K562 (cell line): ENCODE measurements around the gene PLPPR2. TPM values are rescaled to one million over a fixed set of nuclear protein-coding genes. Genes with fewer than 3 reads are reported as not detected.

Experiments
- ATAC-seq: fragments of 200-7000 bp; cut with Tn5 transposase; 3 replicates; pipeline ENCODE4 v1.9.1; 2020; ENCODE audit warnings: moderate library complexity
- BruUV-seq: library from RNA; stranded (reverse); fragments of 400-500 nt; replicated peaks from 2 replicates; lab custom pipeline; 2021; lab: Mats Ljungman, UMichigan
- CTCF ChIA-PET: fragments of 300-600 bp; formaldehyde crosslinking; extraction: SDS; loops from one replicate; lab custom pipeline; 2021; ENCODE audit warnings: low intra/inter-chr PET ratio; lab: Yijun Ruan, JAX
- POLR2A ChIA-PET: fragments of 300-600, 350-650 bp; sonication (Branson Sonifier 250); formaldehyde crosslinking; extraction: SDS; loops from one replicate; lab custom pipeline; 2021; ENCODE audit warnings: antibody characterized with exemption, inconsistent platforms; lab: Yijun Ruan, JAX
- DNase-seq, 4 experiments: peaks; one replicate each; pipeline versions ENCODE4 v3.0.0 to v3.0.0-alpha.2; 2011 to 2018; ENCODE audit warnings: low spot score in 3 of 4, mixed read lengths in 3 of 4; ENCODE audit errors: extremely low read depth in 1 of 4
- FAIRE-seq: peaks from 2 replicates; lab custom pipeline; 2011; peaks lifted over from hg19 to GRCh38; lab: Jason Lieb, UNC
- H2AFZ ChIP-seq: 2 replicates; pipeline ENCODE4 v1.6.0; 2011; ENCODE audit warnings: low read depth, low read length, control low read depth, inconsistent platforms
- H3K27ac ChIP-seq: fragments of 200-600 bp; 3 replicates; pipeline ENCODE4 v1.8.0; 2011; ENCODE audit warnings: low read depth, mild to moderate bottlenecking, control low read depth, inconsistent platforms, low read length, moderate library complexity, mixed read lengths; ENCODE audit errors: extremely low read depth
- H3K27me3 ChIP-seq, 2 experiments: fragments of 300-600 bp in 1 of 2; 2 replicates in 1 of 2; 3 replicates in 1 of 2; pipeline versions ENCODE4 v1.6.0 to v1.8.0; 2011; ENCODE audit warnings: inconsistent platforms in 2 of 2, low read length in 2 of 2, mild to moderate bottlenecking in 1 of 2, mixed read lengths in 1 of 2, moderate library complexity in 1 of 2; ENCODE audit not compliant: control insufficient read depth in 2 of 2, insufficient read depth in 2 of 2
- H3K36me3 ChIP-seq: fragments of 300-600 bp; 3 replicates; pipeline ENCODE4 v1.8.0; 2011; ENCODE audit warnings: mild to moderate bottlenecking, low read length, inconsistent platforms; ENCODE audit not compliant: control insufficient read depth, insufficient read depth
- H3K4me1 ChIP-seq, 2 experiments: fragments of 200-600 bp in 1 of 2; replicated peaks in 1 of 2; 2 replicates in 1 of 2; 3 replicates in 1 of 2; pipeline versions ENCODE4 v1.5.1 to v1.8.0; 2011; ENCODE audit warnings: inconsistent platforms in 2 of 2, low read length in 2 of 2, mild to moderate bottlenecking in 1 of 2, mixed read lengths in 1 of 2, moderate library complexity in 1 of 2; ENCODE audit not compliant: control insufficient read depth in 2 of 2, insufficient read depth in 2 of 2
- H3K4me2 ChIP-seq: 2 replicates; pipeline ENCODE4 v1.6.1; 2011; ENCODE audit warnings: low read length, control low read depth, inconsistent platforms, mixed read lengths; ENCODE audit not compliant: insufficient read depth
- H3K4me3 ChIP-seq: fragments of 200-600 bp; sonication (generic), shearing (Covaris generic); 2 replicates; pipeline ENCODE4 v1.5.1; 2016; ENCODE audit warnings: control low read depth, inconsistent platforms
- H3K79me2 ChIP-seq: fragments of 200-600 bp; 3 replicates; pipeline ENCODE4 v1.8.0; 2011; ENCODE audit warnings: low read length, inconsistent platforms; ENCODE audit not compliant: control insufficient read depth, insufficient read depth
- H3K9ac ChIP-seq, 2 experiments: 2 replicates each; pipeline versions ENCODE4 v1.6.0 to v1.6.1; 2011; ENCODE audit warnings: low read depth in 2 of 2, low read length in 2 of 2, control low read depth in 1 of 2, inconsistent platforms in 1 of 2, mild to moderate bottlenecking in 1 of 2, mixed read lengths in 1 of 2; ENCODE audit not compliant: insufficient read depth in 1 of 2
- H3K9me1 ChIP-seq: one replicate; pipeline ENCODE4 v1.6.0; 2011; ENCODE audit warnings: inconsistent platforms, mild to moderate bottlenecking, low read length, moderate library complexity; ENCODE audit not compliant: control insufficient read depth, insufficient read depth
- H3K9me3 ChIP-seq: replicated peaks from 2 replicates; pipeline ENCODE4 v1.5.1; 2011; ENCODE audit warnings: low read depth, low read length, inconsistent platforms; ENCODE audit not compliant: control insufficient read depth, insufficient read depth
- H4K20me1 ChIP-seq: replicated peaks from 2 replicates; pipeline ENCODE4 v1.6.1; 2011; ENCODE audit warnings: low read length, inconsistent platforms, mixed read lengths; ENCODE audit not compliant: control insufficient read depth, insufficient read depth
- BCOR ChIP-seq: fragments of 450-650 bp; IDR thresholded peaks from 2 replicates; pipeline ENCODE4 v1.6.1; 2016
- MCM3 ChIP-seq: fragments of 450-650 bp; IDR thresholded peaks from 2 replicates; pipeline ENCODE4 v1.6.1; 2016
- XRCC4 ChIP-seq: IDR thresholded peaks from one replicate; pipeline ENCODE4 v1.6.1; 2011; ENCODE audit not compliant: insufficient read depth, insufficient read length; ENCODE audit errors: extremely low read depth
- ZC3H4 ChIP-seq: sonication (generic); formaldehyde crosslinking; IDR thresholded peaks from 2 replicates; pipeline ENCODE4 v1.9.0; 2021; ENCODE audit warnings: missing genetic modification reagents, borderline replicate concordance
- ZFP36 ChIP-seq: fragments of 150-350 bp; IDR thresholded peaks from 2 replicates; pipeline ENCODE4 v1.6.1; 2018; ENCODE audit warnings: low read length, low read depth; ENCODE audit not compliant: partially characterized antibody
- WGBS: fragments of 100-300 bp; shearing (Covaris generic); methylation state at CpG from one replicate; pipeline ENCODE4 v1.1.6; 2016; ENCODE audit warnings: low coverage, mixed read lengths; ENCODE audit not compliant: insufficient coverage; ENCODE audit errors: missing lambda C conversion rate; 5-methylcytosine and 5-hydroxymethylcytosine counted together
- in situ Hi-C: fragments of 300-500 bp; cut with MboI; formaldehyde crosslinking; loops from 4 replicates; pipeline ENCODE4 v1.15.0; 2018; ENCODE audit warnings: inconsistent platforms, mixed read lengths
- intact Hi-C: fragments of 100-400 bp; cut with micrococcal nuclease; formaldehyde crosslinking; loops from 2 replicates; pipeline ENCODE4 v1.14.2; 2022
- polyA plus RNA-seq, 8 experiments: library from polyadenylated mRNA; depleted of rRNA in 4 of 8; stranded (reverse) in 5 of 8; unstranded in 3 of 8; fragments of >200 nt; fragmentation: Nextera tagmentation in 2 of 8; fragmentation: Illumina TruSeq in 1 of 8; extraction: Ambion mirVana in 2 of 8; extraction: Trizol in 1 of 8; gene quantifications; 2 replicates each; pipeline versions ENCODE4 v1.2.1 to v1.2.3, GENCODE V29; 2011 to 2014; ENCODE audit warnings: inconsistent platforms in 1 of 8, missing spikeins in 1 of 8
- total RNA-seq, 7 experiments: library from RNA; depleted of rRNA in 6 of 7; stranded (reverse); fragments of >200 nt in 6 of 7; fragmentation: Illumina TruSeq in 2 of 7; extraction: Trizol in 2 of 7; gene quantifications; 2 replicates each; pipeline versions ENCODE4 v1.2.1 to v1.2.3, GENCODE V29; 2011 to 2021; ENCODE audit warnings: low replicate concordance in 1 of 7
- TF ChIP-seq, protein P1 (sequence below): fragments of 450-650 bp; conservative IDR thresholded peaks from 2 replicates; pipeline ENCODE4 v1.6.1; 2016; ENCODE audit warnings: missing genetic modification characterization, low read depth, mild to moderate bottlenecking, control low read depth, missing compliant biosample characterization
- TF ChIP-seq, protein P2 (sequence below): sonication (generic); formaldehyde crosslinking; IDR thresholded peaks from 2 replicates; pipeline ENCODE4 v1.9.0; 2022; ENCODE audit warnings: mild to moderate bottlenecking, missing genetic modification reagents

PLPPR2 gene
- total and polyA plus RNA-seq, 9 of the 15 experiments (the other 6 are each of a cell fraction or from before 2014, with no cell fraction given), result 0.49 to 15.9 (median 3.4) TPM

DNA sequence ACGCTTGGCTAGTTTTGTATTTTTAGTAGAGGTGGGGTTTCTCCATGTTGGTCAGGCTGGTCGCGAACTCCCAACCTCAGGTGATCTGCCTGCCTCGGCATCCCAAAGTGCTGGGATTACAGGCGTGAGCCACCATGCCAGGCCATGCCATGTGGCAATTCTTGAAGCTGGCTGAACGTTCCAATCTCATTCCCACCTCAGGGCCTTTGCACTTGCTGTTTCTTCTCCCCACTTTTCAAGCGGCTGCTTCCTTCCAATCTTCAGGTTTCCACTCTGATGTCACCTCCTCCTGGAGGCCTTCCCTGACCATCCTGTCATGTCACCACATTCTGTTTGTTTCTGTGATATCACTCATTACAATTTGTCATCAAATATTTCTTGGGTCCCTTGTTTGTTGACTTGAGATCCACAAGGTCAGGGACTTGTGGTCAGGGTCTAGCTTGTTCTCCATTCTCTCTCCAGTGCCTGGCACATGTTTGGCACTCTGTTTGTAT lies 24.7 kb downstream of the PLPPR2 start:
- Histone ChIP-seq H3K36me3 (peaks cover 44% of the 10 kb centered on the region), H3K79me2 (peaks cover 25% of the 10 kb centered on the region; the same call in 2 of the 3 replicates), H3K4me3 (no peak overlapping the region), H3K9ac (no peak overlapping the region), H3K9me3 (no peaks in the 10 kb centered on the region), H2AFZ (no peak overlapping the region), H3K27me3 (no peaks in the 10 kb centered on the region), H3K4me2 (no peak overlapping the region), H3K27ac (no peak overlapping the region), H3K9me1 (peaks cover 3% of the 10 kb centered on the region), H4K20me1 (no peaks in the 10 kb centered on the region; the same call in 1 of the 2 replicates), H3K4me1 (peaks cover 22 to 62% of the 10 kb centered on the region in 2 experiments)
- TF ChIP-seq ZC3H4 (CRISPR knock-in tag) (no peak), MCM3 (no peak), BCOR (peak; percentile 61; the same call in 1 of the 2 replicates), XRCC4 (no peak), ZFP36 (peak; percentile 88)
- TF ChIP-seq, protein P1, sequence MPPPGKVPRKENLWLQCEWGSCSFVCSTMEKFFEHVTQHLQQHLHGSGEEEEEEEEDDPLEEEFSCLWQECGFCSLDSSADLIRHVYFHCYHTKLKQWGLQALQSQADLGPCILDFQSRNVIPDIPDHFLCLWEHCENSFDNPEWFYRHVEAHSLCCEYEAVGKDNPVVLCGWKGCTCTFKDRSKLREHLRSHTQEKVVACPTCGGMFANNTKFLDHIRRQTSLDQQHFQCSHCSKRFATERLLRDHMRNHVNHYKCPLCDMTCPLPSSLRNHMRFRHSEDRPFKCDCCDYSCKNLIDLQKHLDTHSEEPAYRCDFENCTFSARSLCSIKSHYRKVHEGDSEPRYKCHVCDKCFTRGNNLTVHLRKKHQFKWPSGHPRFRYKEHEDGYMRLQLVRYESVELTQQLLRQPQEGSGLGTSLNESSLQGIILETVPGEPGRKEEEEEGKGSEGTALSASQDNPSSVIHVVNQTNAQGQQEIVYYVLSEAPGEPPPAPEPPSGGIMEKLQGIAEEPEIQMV, result no peak
- TF ChIP-seq, protein P2, sequence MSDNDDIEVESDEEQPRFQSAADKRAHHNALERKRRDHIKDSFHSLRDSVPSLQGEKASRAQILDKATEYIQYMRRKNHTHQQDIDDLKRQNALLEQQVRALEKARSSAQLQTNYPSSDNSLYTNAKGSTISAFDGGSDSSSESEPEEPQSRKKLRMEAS (CRISPR knock-in tag), result 0 out of 2 replicates have a peak, but pooled peaks have one; percentile 17
- ATAC-seq, result no peak
- in situ Hi-C loops (loop anchor here (5.0 kb wide), 1 partner anchor 83 kb away; the partner anchor contains the start of gene TSPAN16), intact Hi-C loops (loop anchor here (5.0 kb wide), 2 partner anchors 88 to 102 kb away; partner anchors contain the start of gene ELAVL3)
- WGBS, result 75% methylated on average over 7 of the region's 7 CpGs
- ChIA-PET CTCF (no interaction called here), POLR2A (interaction anchor here (0.5 kb wide), 1 partner anchor 444 kb away, joined by 3 read pairs; no protein-coding TSS in a partner anchor)
- DNase-seq, result no peak
- BruUV-seq, result no TSS peak
- no peak for FAIRE-seq
